Caco-2 (cell line): ENCODE data around the gene POLR3H. TPM values are rescaled to one million over a fixed set of nuclear protein-coding genes. Genes with fewer than 3 reads are reported as not detected.
A peak's percentile ranks its signal among the peaks of the same experiment; 100 is the strongest.

ENCODE experiments used
- BruUV-seq: library from RNA; stranded (reverse); fragments of 400-500 nt; replicated peaks from 2 replicates; lab custom pipeline; 2021; lab: Mats Ljungman, UMichigan
- CTCF ChIA-PET: fragments of 300-600 bp; sonication (Branson Sonifier 250); formaldehyde crosslinking; loops from one replicate; lab custom pipeline; 2022; ENCODE audit warnings: antibody characterized with exemption; lab: Charles Lee
- POLR2A ChIA-PET: fragments of 300-600 bp; sonication (Branson Sonifier 250); formaldehyde crosslinking; loops from one replicate; lab custom pipeline; 2022; ENCODE audit warnings: antibody characterized with exemption; lab: Charles Lee
- DNase-seq, 2 experiments: peaks; one replicate each; pipeline versions ENCODE4 v3.0.0 to v3.0.0-alpha.2; 2020 to 2022
- H3K27me3 ChIP-seq: replicated peaks from 2 replicates; pipeline ENCODE4 v1.6.0; 2011; ENCODE audit warnings: low read length; ENCODE audit not compliant: control insufficient read depth, insufficient read depth
- H3K36me3 ChIP-seq: 2 replicates; pipeline ENCODE4 v1.5.1; 2011; ENCODE audit warnings: low read length; ENCODE audit not compliant: control insufficient read depth, insufficient read depth
- H3K4me1 ChIP-seq: fragments of 250-450 bp; sonication (Bioruptor Pico); 2 replicates; pipeline ENCODE4 v1.5.1; 2020; ENCODE audit warnings: mild to moderate bottlenecking
- H3K4me3 ChIP-seq: 2 replicates; pipeline ENCODE4 v1.5.1; 2011; ENCODE audit warnings: low read depth, mild to moderate bottlenecking, control low read depth, low read length
- H3K9me3 ChIP-seq: fragments of 250-450 bp; sonication (Bioruptor Pico); 2 replicates; pipeline ENCODE4 v1.5.1; 2020; ENCODE audit warnings: mild to moderate bottlenecking, moderate library complexity
- H3K27ac Mint-ChIP-seq: one replicate; pipeline ENCODE4 v1.8.0; 2022; ENCODE audit warnings: mixed read lengths; ENCODE audit not compliant: unreplicated experiment
- H3K27me3 Mint-ChIP-seq: one replicate; pipeline ENCODE4 v1.8.0; 2022; ENCODE audit warnings: mixed read lengths; ENCODE audit not compliant: insufficient read depth, unreplicated experiment
- H3K36me3 Mint-ChIP-seq: one replicate; pipeline ENCODE4 v1.8.0; 2022; ENCODE audit warnings: mild to moderate bottlenecking, mixed read lengths; ENCODE audit not compliant: insufficient read depth, unreplicated experiment
- H3K4me1 Mint-ChIP-seq: one replicate; pipeline ENCODE4 v1.8.0; 2022; ENCODE audit warnings: low read depth, mixed read lengths; ENCODE audit not compliant: unreplicated experiment
- H3K4me3 Mint-ChIP-seq: one replicate; pipeline ENCODE4 v1.8.0; 2022; ENCODE audit warnings: mild to moderate bottlenecking, moderate library complexity, mixed read lengths; ENCODE audit not compliant: unreplicated experiment
- H3K9me3 Mint-ChIP-seq: one replicate; pipeline ENCODE4 v1.8.0; 2022; ENCODE audit warnings: mixed read lengths; ENCODE audit not compliant: unreplicated experiment
- CTCF ChIP-seq, 2 experiments: fragments of 200-600 bp in 1 of 2; IDR thresholded peaks; 1 replicate in 1 of 2; 2 replicates in 1 of 2; pipeline versions ENCODE4 v1.5.1 to v1.8.0; 2011 to 2022; ENCODE audit warnings: antibody characterized with exemption in 1 of 2, control low read depth in 1 of 2, inconsistent platforms in 1 of 2, low read depth in 1 of 2, low read length in 1 of 2, mild to moderate bottlenecking in 1 of 2, moderate library complexity in 1 of 2; ENCODE audit not compliant: insufficient read depth in 1 of 2, severe bottlenecking in 1 of 2, unreplicated experiment in 1 of 2
- intact Hi-C: fragments of 100-400 bp; cut with micrococcal nuclease; formaldehyde crosslinking; loops from one replicate; pipeline ENCODE4 v1.10.0; 2022; ENCODE audit not compliant: unreplicated experiment
- total RNA-seq: library from RNA; stranded (reverse); gene quantifications from 2 replicates; pipeline ENCODE4 v1.2.3, GENCODE V29; 2022

Gene POLR3H
- total RNA-seq, 1 experiment from 2014 or later, result 42.2 TPM

GRCh38 chr22:41523464-41524221, 20.6 kb downstream of the POLR3H start:
- no TSS peak for BruUV-seq
- no peak for DNase-seq
- no peak overlapping the region for H3K4me3 ChIP-seq
- no peaks in the 10 kb centered on the region for H3K27me3 ChIP-seq
- H3K36me3 Mint-ChIP-seq, result peaks cover 94% of the 10 kb centered on the region
- ChIA-PET CTCF (interaction anchor here (0.5 to 1.9 kb wide), 2 partner anchors 42 to 120 kb away, joined by 3 to 5 read pairs; no protein-coding TSS in a partner anchor), POLR2A (no interaction called here)
- no peaks in the 10 kb centered on the region for H3K9me3 Mint-ChIP-seq
- H3K4me3 Mint-ChIP-seq, result no peak overlapping the region
- H3K36me3 ChIP-seq, result peaks cover 9% of the 10 kb centered on the region
- intact Hi-C loops, result no loop called here
- no peaks in the 10 kb centered on the region for H3K9me3 ChIP-seq
- TF ChIP-seq CTCF (IDR thresholded peaks at IDR 0.05; ENCODE audit: insufficient read depth in 1 of 2, low read depth in 1 of 2, low read length in 1 of 2, severe bottlenecking in 1 of 2, unreplicated experiment in 1 of 2), result no peak
- peaks cover 7% of the 10 kb centered on the region for H3K4me1 Mint-ChIP-seq
- no peaks in the 10 kb centered on the region for H3K4me1 ChIP-seq
- no peaks in the 10 kb centered on the region for H3K27me3 Mint-ChIP-seq
- H3K27ac Mint-ChIP-seq, result peak overlapping the region; percentile 35

GRCh38 chr22:41522813-41523212, 21.5 kb downstream of the POLR3H start:
- TF ChIP-seq CTCF (IDR thresholded peaks at IDR 0.05; ENCODE audit: insufficient read depth in 1 of 2, low read depth in 1 of 2, low read length in 1 of 2, severe bottlenecking in 1 of 2, unreplicated experiment in 1 of 2), result no peak
- peaks cover 7% of the 10 kb centered on the region for H3K36me3 ChIP-seq
- no peak for DNase-seq
- Mint-ChIP-seq H3K9me3 (no peaks in the 10 kb centered on the region), H3K27me3 (no peaks in the 10 kb centered on the region), H3K4me1 (peaks cover 7% of the 10 kb centered on the region), H3K27ac (no peak overlapping the region), H3K4me3 (no peak overlapping the region), H3K36me3 (peaks cover 89% of the 10 kb centered on the region)
- BruUV-seq, result no TSS peak
- H3K9me3 ChIP-seq, result no peaks in the 10 kb centered on the region
- no peaks in the 10 kb centered on the region for H3K27me3 ChIP-seq
- intact Hi-C loops, result no loop called here
- H3K4me1 ChIP-seq, result no peaks in the 10 kb centered on the region
- ChIA-PET CTCF (interaction anchor here (1.9 kb wide), 1 partner anchor 119 kb away, joined by 5 read pairs; no protein-coding TSS in a partner anchor), POLR2A (no interaction called here)
- no peak overlapping the region for H3K4me3 ChIP-seq

- Histone ChIP-seq H3K4me1 (no peaks in the 10 kb centered on the region), H3K36me3 (peaks cover 1% of the 10 kb centered on the region), H3K9me3 (no peaks in the 10 kb centered on the region), H3K4me3 (no peak overlapping the region), H3K27me3 (no peaks in the 10 kb centered on the region)
- H3K27me3 Mint-ChIP-seq, result no peaks in the 10 kb centered on the region
- H3K4me1 Mint-ChIP-seq, result peaks cover 3% of the 10 kb centered on the region
- POLR2A ChIA-PET, result no interaction called here
- no peak for DNase-seq
- CTCF ChIA-PET, result interaction anchor here (0.8 kb wide), 1 partner anchor 118 kb away, joined by 3 read pairs; no protein-coding TSS in a partner anchor
- no TSS peak for BruUV-seq
- peaks cover 85% of the 10 kb centered on the region for H3K36me3 Mint-ChIP-seq
- TF ChIP-seq CTCF (IDR thresholded peaks at IDR 0.05; ENCODE audit: insufficient read depth in 1 of 2, low read depth in 1 of 2, low read length in 1 of 2, severe bottlenecking in 1 of 2, unreplicated experiment in 1 of 2), result no peak
- H3K27ac Mint-ChIP-seq, result no peak overlapping the region
- no peak overlapping the region for H3K4me3 Mint-ChIP-seq
- intact Hi-C loops, result no loop called here
- no peaks in the 10 kb centered on the region for H3K9me3 Mint-ChIP-seq
Measured at GRCh38 chr22:41521126-41521525, 23.1 kb downstream of the POLR3H start.
